ENCODE measurements around the gene ARHGAP27. TPM values are rescaled to one million over a fixed set of nuclear protein-coding genes. Genes with fewer than 3 reads are reported as not detected.

ARHGAP27 gene
- total RNA-seq, 1 donor from 2014 or later = 71.0 TPM

GRCh38 chr17:45370949-45371413, 61.7 kb downstream of the ARHGAP27 start:
- intact Hi-C loops (cut with DNase I) = no loop called here
- Histone ChIP-seq H3K27me3 (ENCODE audit: low read depth) (no peaks in the 10 kb centered on the region), H3K4me1 (peaks cover 25% of the 10 kb centered on the region), H3K36me3 (no peaks in the 10 kb centered on the region), H3K9me3 (no peaks in the 10 kb centered on the region), H3K27ac (peak overlapping the region; percentile 76), H3K4me3 (peak overlapping the region; percentile 35)
- DNase-seq (no peak), ATAC-seq (peak; percentile 24 to 45)
- TF ChIP-seq, protein P1, sequence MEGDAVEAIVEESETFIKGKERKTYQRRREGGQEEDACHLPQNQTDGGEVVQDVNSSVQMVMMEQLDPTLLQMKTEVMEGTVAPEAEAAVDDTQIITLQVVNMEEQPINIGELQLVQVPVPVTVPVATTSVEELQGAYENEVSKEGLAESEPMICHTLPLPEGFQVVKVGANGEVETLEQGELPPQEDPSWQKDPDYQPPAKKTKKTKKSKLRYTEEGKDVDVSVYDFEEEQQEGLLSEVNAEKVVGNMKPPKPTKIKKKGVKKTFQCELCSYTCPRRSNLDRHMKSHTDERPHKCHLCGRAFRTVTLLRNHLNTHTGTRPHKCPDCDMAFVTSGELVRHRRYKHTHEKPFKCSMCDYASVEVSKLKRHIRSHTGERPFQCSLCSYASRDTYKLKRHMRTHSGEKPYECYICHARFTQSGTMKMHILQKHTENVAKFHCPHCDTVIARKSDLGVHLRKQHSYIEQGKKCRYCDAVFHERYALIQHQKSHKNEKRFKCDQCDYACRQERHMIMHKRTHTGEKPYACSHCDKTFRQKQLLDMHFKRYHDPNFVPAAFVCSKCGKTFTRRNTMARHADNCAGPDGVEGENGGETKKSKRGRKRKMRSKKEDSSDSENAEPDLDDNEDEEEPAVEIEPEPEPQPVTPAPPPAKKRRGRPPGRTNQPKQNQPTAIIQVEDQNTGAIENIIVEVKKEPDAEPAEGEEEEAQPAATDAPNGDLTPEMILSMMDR (IDR thresholded peaks at IDR 0.05) = no peak

GRCh38 chr17:45369421-45369820, 63.2 kb downstream of the ARHGAP27 start:
- no peak overlapping the region for H3K4me3 ChIP-seq
- H3K9me3 ChIP-seq = no peaks in the 10 kb centered on the region
- no peak for DNase-seq
- intact Hi-C loops (cut with DNase I) = no loop called here
- H3K36me3 ChIP-seq = no peaks in the 10 kb centered on the region
- TF ChIP-seq, protein P1 (IDR thresholded peaks at IDR 0.05) = no peak
- no peaks in the 10 kb centered on the region for H3K27me3 ChIP-seq (ENCODE audit: low read depth)
- ATAC-seq = no peak
- H3K4me1 ChIP-seq = peaks cover 25% of the 10 kb centered on the region
- no peak overlapping the region for H3K27ac ChIP-seq

DNA sequence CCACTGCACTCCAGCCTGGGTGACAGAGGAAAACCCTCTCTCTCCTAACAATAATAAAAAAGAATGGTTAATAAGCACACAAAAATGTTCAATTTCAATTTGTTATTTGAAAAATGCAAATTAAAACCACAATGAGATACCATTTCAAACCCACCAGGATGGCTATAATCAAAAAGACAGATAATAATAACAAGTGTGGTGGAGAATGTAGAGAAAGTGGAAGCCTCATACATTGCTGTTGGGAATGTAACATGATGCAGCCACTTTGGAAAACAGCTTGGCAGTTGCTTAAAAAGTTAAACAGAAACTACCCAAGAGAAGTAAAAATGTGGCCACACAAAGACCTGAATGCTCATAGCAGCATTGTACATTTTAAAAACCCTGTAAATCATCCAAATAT, 64.0 kb downstream of the ARHGAP27 start:
- H3K4me3 ChIP-seq = no peak overlapping the region
- ATAC-seq (no peak), DNase-seq (no peak)
- intact Hi-C loops (cut with DNase I) = no loop called here
- no peak overlapping the region for H3K27ac ChIP-seq
- no peaks in the 10 kb centered on the region for H3K36me3 ChIP-seq
- H3K27me3 ChIP-seq (ENCODE audit: low read depth) = no peaks in the 10 kb centered on the region
- H3K4me1 ChIP-seq = peaks cover 20% of the 10 kb centered on the region
- H3K9me3 ChIP-seq = no peaks in the 10 kb centered on the region
- TF ChIP-seq, protein P1 (IDR thresholded peaks at IDR 0.05) = no peak

GRCh38 chr17:45367216-45367615, 65.5 kb downstream of the ARHGAP27 start:
- H3K9me3 ChIP-seq = no peaks in the 10 kb centered on the region
- peaks cover 11% of the 10 kb centered on the region for H3K4me1 ChIP-seq
- H3K4me3 ChIP-seq = no peak overlapping the region
- H3K27me3 ChIP-seq (ENCODE audit: low read depth) = no peaks in the 10 kb centered on the region
- no peak for DNase-seq
- no peak overlapping the region for H3K27ac ChIP-seq
- intact Hi-C loops (cut with DNase I) = no loop called here
- ATAC-seq = no peak
- TF ChIP-seq, protein P1 (IDR thresholded peaks at IDR 0.05) = no peak
- H3K36me3 ChIP-seq = no peaks in the 10 kb centered on the region

- TF ChIP-seq, protein P1 (IDR thresholded peaks at IDR 0.05) = no peak
- Histone ChIP-seq H3K27ac (no peak overlapping the region), H3K27me3 (ENCODE audit: low read depth) (no peaks in the 10 kb centered on the region), H3K4me1 (peaks cover 6% of the 10 kb centered on the region), H3K36me3 (no peaks in the 10 kb centered on the region), H3K4me3 (no peak overlapping the region), H3K9me3 (no peaks in the 10 kb centered on the region)
- no peak for ATAC-seq
- intact Hi-C loops (cut with DNase I) = no loop called here
- DNase-seq = no peak
Measured at GRCh38 chr17:45366691-45367090, 66.0 kb downstream of the ARHGAP27 start.

GRCh38 chr17:45366049-45366448, 66.6 kb downstream of the ARHGAP27 start:
- H3K4me3 ChIP-seq = no peak overlapping the region
- H3K27ac ChIP-seq = no peak overlapping the region
- H3K9me3 ChIP-seq = no peaks in the 10 kb centered on the region
- no peaks in the 10 kb centered on the region for H3K27me3 ChIP-seq (ENCODE audit: low read depth)
- DNase-seq (no peak), ATAC-seq (no peak)
- no peaks in the 10 kb centered on the region for H3K36me3 ChIP-seq
- intact Hi-C loops (cut with DNase I) = no loop called here
- H3K4me1 ChIP-seq = no peaks in the 10 kb centered on the region
- TF ChIP-seq, protein P1 (IDR thresholded peaks at IDR 0.05) = no peak

All from lower lobe of right lung (tissue), 2 donors.